Measurements from ENCODE around the gene NEAT1. TPM values are rescaled to one million over a fixed set of nuclear protein-coding genes. Genes with fewer than 3 reads are reported as not detected.

The NEAT1 gene
- total RNA-seq, 1 experiment from 2014 or later = 564 TPM

GRCh38 chr11:65476632-65477148, 54.1 kb downstream of the NEAT1 start:
- BruUV-seq (replicated peaks) = TSS peak; percentile 92
- H4K20me1 ChIP-seq (ENCODE audit: insufficient read depth) = no peaks in the 10 kb centered on the region
- H3K4me3 ChIP-seq (replicated peaks in 1 of 2; ENCODE audit: low read depth in 1 of 2, low read length in 2 of 2) = peak overlapping the region; percentile 86
- DNase-seq (ENCODE audit: low read depth, low spot score) = no peak
- H3K9ac ChIP-seq (ENCODE audit: low read length) = peak overlapping the region; percentile 96
- intact Hi-C loops (cut with micrococcal nuclease) = loop anchor here (2.0 kb wide), 1 partner anchor 20 kb away; no protein-coding TSS in a partner anchor
- H3K4me1 ChIP-seq (ENCODE audit: control insufficient read depth in 1 of 2, insufficient read depth in 2 of 2, low read length in 2 of 2) = peaks cover 72 to 89% of the 10 kb centered on the region in 2 experiments
- POLR2A ChIA-PET = interaction anchor here (0.6 to 15.6 kb wide), 8 partner anchors 11 to 63 kb away, joined by 3 to 1499 read pairs (median 5); partner anchors contain the start of genes MALAT1 and NEAT1
- CTCF ChIA-PET = interaction anchor here (1.3 to 2.6 kb wide), 2 partner anchors 9 to 17 kb away, joined by 4 to 8 read pairs; no protein-coding TSS in a partner anchor
- no peak for TF ChIP-seq REST (IDR thresholded peaks at IDR 0.05; ENCODE audit: low read depth)
- no peak for TF ChIP-seq ZBTB33 (IDR thresholded peaks at IDR 0.05; ENCODE audit: extremely low read depth, insufficient replicate concordance, low read length)
- TF ChIP-seq ZFX (IDR thresholded peaks at IDR 0.05) = peak; percentile 79
- TF ChIP-seq RAD21 (IDR thresholded peaks at IDR 0.05; ENCODE audit: low read depth) = no peak
- no peak for TF ChIP-seq CBX3 (IDR thresholded peaks at IDR 0.05; ENCODE audit: low read depth)
- ATAC-seq = peak; percentile 0; the same call in 1 of the 2 replicates
- no peaks in the 10 kb centered on the region for H3K9me3 ChIP-seq (ENCODE audit: control insufficient read depth in 1 of 2, insufficient read depth in 1 of 2, low read depth in 1 of 2, low read length in 2 of 2)
- RAD21 ChIA-PET (ENCODE audit: low non-redundant PET in 1 of 2, low total read pairs in 2 of 2, uncharacterized antibody in 2 of 2, unreplicated experiment in 2 of 2) = interaction anchor here (0.5 to 3.4 kb wide), 3 partner anchors 17 to 23 kb away, joined by 3 to 13 read pairs (median 4); partner anchors contain the start of gene MALAT1 (in 1 of the 2)
- H3K27me3 ChIP-seq (ENCODE audit: insufficient read depth, low read length) = no peaks in the 10 kb centered on the region
- no peaks in the 10 kb centered on the region for H3K9me2 ChIP-seq (ENCODE audit: insufficient read depth)
- H3K36me3 ChIP-seq (ENCODE audit: control insufficient read depth in 1 of 2, insufficient read depth in 2 of 2, low read length in 2 of 2) = no peaks in the 10 kb centered on the region
- H2AFZ ChIP-seq (ENCODE audit: low read depth, low read length, poor library complexity, severe bottlenecking) = no peak overlapping the region
- H3K79me2 ChIP-seq (ENCODE audit: insufficient read depth, low read length) = peaks cover 36% of the 10 kb centered on the region
- H3K4me2 ChIP-seq (ENCODE audit: low read length) = peak overlapping the region; percentile 93
- H3K27ac ChIP-seq (ENCODE audit: low read depth, low read length) = peak overlapping the region; percentile 97
